RWPE1 (cell line): ENCODE data around the gene UNC80.

ENCODE experiments used
- CTCF ChIA-PET: fragments of 350-600 bp; sonication (Branson Sonifier 250); formaldehyde crosslinking; extraction: SDS; loops from one replicate; lab custom pipeline; 2021; lab: Yijun Ruan, JAX
- POLR2A ChIA-PET: fragments of 400-600 bp; formaldehyde crosslinking; extraction: SDS; loops from one replicate; lab custom pipeline; 2020; ENCODE audit warnings: antibody characterized with exemption; ENCODE audit not compliant: low non-redundant PET; lab: Yijun Ruan, JAX
- DNase-seq: peaks from one replicate; pipeline ENCODE4 v3.0.0; 2012; ENCODE audit warnings: low spot score
- H3K27ac ChIP-seq: fragments of 450-650 bp; 2 replicates; pipeline ENCODE4 v1.5.1; 2017
- TF ChIP-seq, protein P1 (sequence below): fragments of 450-650 bp; conservative IDR thresholded peaks from 2 replicates; pipeline ENCODE4 v1.5.1; 2017; ENCODE audit warnings: low read depth, mild to moderate bottlenecking

The UNC80 gene

DNA sequence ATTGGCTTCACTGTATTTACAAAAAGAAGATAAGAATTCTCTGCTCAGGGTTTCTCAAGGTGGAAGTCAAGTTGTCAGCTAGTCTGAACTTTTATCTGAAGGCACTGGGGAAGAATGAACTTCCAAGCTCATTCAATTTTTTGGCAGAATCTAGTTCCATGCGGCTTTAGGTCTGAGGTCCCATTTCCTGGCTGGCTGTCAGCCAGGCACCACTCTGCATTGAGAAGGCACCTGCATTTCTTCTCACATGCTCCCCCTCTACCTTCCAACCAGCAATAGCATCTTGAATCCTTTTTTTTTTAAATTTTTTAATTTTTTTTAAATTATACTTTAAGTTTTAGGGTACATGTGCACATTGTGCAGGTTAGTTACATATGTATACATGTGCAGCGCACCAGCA lies 184.6 kb downstream of the UNC80 start:
- no peak for DNase-seq
- TF ChIP-seq, protein P1, sequence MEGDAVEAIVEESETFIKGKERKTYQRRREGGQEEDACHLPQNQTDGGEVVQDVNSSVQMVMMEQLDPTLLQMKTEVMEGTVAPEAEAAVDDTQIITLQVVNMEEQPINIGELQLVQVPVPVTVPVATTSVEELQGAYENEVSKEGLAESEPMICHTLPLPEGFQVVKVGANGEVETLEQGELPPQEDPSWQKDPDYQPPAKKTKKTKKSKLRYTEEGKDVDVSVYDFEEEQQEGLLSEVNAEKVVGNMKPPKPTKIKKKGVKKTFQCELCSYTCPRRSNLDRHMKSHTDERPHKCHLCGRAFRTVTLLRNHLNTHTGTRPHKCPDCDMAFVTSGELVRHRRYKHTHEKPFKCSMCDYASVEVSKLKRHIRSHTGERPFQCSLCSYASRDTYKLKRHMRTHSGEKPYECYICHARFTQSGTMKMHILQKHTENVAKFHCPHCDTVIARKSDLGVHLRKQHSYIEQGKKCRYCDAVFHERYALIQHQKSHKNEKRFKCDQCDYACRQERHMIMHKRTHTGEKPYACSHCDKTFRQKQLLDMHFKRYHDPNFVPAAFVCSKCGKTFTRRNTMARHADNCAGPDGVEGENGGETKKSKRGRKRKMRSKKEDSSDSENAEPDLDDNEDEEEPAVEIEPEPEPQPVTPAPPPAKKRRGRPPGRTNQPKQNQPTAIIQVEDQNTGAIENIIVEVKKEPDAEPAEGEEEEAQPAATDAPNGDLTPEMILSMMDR, result no peak
- no peak overlapping the region for H3K27ac ChIP-seq
- ChIA-PET CTCF (interaction anchor here (1.5 kb wide), 1 partner anchor 533 kb away, joined by 4 read pairs; the partner anchor contains the start of gene MAP2), POLR2A (no interaction called here)

DNA sequence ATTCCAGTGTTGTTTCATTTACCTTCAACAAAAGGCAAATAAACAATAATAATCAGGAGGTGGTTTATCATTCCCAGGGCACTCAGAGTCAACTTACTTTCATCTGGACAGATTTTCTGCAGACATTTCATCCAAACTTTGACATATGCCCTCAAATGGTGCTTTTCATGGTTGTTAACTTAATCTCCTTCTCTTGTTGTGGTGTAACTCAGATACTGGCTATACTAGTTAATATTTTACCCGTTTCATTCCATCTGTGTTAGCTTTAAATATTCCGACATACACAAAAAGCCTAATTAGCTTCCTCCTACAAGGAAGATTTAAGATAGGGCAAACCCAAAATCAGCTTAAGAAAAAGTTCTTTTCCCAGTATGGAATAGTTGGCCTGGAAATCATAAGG lies 186.4 kb downstream of the UNC80 start:
- ChIA-PET CTCF (no interaction called here), POLR2A (no interaction called here)
- no peak for DNase-seq
- no peak overlapping the region for H3K27ac ChIP-seq
- TF ChIP-seq, protein P1, result no peak

DNA sequence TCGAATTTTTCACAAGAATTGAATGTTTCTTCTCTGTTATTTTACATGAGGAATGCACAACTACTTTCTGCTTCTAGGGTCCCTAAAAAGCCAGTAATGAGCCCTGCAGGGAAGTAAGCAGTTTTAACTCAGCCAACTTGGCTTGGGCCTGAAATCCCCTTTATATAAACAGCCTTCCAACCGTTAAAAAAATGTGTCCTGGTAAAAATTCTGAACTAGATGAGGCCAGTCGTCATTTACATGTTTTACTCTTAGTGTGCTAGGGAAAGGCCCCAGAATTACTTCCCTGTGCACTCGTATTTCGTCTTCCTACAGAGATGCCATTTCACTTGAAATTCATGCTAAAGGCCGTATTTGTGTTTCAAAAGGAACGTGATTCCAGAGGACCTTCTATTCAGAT lies 188.4 kb downstream of the UNC80 start:
- DNase-seq, result no peak
- no peak overlapping the region for H3K27ac ChIP-seq
- TF ChIP-seq, protein P1, result no peak
- ChIA-PET POLR2A (no interaction called here), CTCF (interaction anchor here (0.6 to 1.5 kb wide), 2 partner anchors 10 to 626 kb away, joined by 4 to 10 read pairs; no protein-coding TSS in a partner anchor)

DNA sequence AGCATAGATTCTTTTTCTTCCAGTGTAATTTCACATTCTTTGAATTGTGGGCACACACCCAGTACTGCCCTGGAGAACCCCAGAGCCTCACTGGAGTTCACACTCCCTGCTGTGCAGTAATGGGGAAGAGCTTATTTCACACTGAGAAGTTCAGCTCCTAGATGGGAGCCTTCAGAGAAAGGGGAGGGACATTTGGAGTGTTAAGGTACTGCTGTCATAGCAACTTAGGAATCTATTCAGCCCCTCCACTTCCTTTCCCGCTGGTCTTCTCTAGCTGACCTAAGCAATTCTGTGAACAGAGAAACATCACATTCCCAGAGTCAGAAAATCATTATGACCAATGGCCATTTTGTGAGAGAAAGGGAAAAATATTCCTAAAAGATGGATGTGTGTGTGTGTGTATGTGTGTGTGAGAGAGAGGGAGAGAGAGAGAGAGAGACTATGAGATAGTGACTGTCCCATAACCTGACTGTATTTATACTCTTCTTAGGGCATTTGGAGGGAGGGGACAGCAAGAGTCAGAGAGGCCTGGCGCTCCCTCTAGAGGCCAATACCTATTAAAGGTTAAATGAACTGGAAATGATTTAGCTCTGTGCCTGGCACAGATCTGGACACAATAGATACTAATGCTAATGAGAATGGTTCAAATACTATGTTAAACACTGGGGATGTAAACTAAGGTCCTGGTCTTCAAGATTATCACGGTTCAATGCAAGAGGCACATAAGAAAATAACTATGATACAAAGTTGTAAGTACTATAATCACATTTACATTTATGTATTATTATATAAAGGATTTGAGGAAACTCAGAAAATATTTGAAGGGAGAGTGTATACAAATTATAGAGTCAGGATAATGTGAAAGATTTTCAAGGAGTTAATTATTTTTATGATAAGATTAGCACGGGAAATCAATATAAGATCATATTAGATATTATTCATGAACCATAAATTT lies 189.3 kb downstream of the UNC80 start:
- DNase-seq, result peak; percentile 45
- no peak overlapping the region for H3K27ac ChIP-seq
- ChIA-PET POLR2A (no interaction called here), CTCF (interaction anchor here (0.6 to 1.5 kb wide), 35 partner anchors 9 to 1056 kb away, joined by 3 to 10 read pairs (median 3); partner anchors contain the start of gene UNC80)
- TF ChIP-seq, protein P1, result peak; percentile 64

DNA sequence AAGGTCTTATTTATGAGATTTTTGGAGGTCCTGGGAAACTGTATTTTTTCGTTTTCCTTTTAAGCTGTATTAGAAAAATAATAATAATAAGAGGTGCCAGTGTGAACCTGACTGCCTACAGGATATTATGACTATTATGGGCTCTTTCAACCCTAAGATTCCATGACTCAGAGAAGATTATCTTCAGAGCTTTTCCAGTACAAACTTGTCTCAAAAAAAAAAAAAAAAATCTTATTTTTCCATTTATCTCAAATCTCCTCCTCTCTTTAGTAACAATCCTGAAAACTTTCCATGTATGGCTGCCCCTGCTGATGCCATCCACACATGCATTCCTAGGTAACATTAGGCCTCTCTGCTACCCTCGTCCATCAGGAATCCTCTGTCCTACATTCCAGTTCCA lies 194.1 kb downstream of the UNC80 start:
- H3K27ac ChIP-seq, result no peak overlapping the region
- ChIA-PET POLR2A (no interaction called here), CTCF (interaction anchor here (1.0 kb wide), 1 partner anchor 12 kb away, joined by 3 read pairs; no protein-coding TSS in a partner anchor)
- DNase-seq, result peak; percentile 7
- TF ChIP-seq, protein P1, result no peak

DNA sequence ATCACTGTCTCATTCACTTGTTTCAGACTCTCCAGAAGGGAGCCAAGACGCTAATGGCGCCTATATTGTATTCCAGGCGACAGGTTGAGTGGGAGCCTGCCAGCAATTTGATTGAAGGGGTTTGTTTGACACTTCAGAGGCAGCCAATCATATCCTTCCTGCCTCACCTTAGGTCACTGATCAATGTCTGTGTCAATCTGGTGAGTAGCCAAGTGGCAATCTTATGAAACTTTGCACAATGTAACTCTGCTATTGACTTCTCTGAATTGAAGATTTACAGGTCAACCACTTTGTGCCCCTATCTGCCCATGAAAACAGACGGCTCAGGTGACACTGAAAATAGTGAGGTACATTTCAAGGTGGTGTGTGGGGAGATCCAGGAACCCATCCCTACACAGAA lies 198.1 kb downstream of the UNC80 start:
- ChIA-PET CTCF (no interaction called here), POLR2A (no interaction called here)
- DNase-seq, result no peak
- H3K27ac ChIP-seq, result no peak overlapping the region
- TF ChIP-seq, protein P1, result no peak
